NCI-H1105 (cell line): ENCODE data around the gene XRRA1.
"Not testable (repeated sequence)": the region's sequence is repeated elsewhere in the genome, so short reads cannot be mapped to it uniquely, and the experiment has no call there.

ENCODE experiments used
- DNase-seq: peaks from one replicate; lab custom pipeline; 2025; lab: John Stamatoyannopoulos, UW

XRRA1 gene

GRCh38 chr11:74948898-74949752, at the start of gene XRRA1, which contains the start of gene SPCS2:
XRRA1 (minus strand) TSS chr11:74949091; CDS start chr11:74940878, 8,213 bp downstream.
SPCS2 (plus strand) TSS chr11:74949266; CDS start chr11:74949286, 20 bp downstream.
- peak; percentile 97 for DNase-seq

GRCh38 chr11:74992852-74993251, 44.0 kb upstream of the XRRA1 start:
- no peak for DNase-seq

GRCh38 chr11:74990941-74991340, 42.0 kb upstream of the XRRA1 start:
- DNase-seq, result no peak

GRCh38 chr11:74990150-74990549, 41.3 kb upstream of the XRRA1 start:
- not testable (repeated sequence) for DNase-seq

- DNase-seq, result no peak
Measured at GRCh38 chr11:74989260-74989638, 40.4 kb upstream of the XRRA1 start.

GRCh38 chr11:74988541-74989259, 39.8 kb upstream of the XRRA1 start, which contains the start of gene NEU3:
NEU3 (plus strand) TSS chr11:74988933; CDS start chr11:74989061, 128 bp downstream.
- peak; percentile 83 for DNase-seq

GRCh38 chr11:74984730-74985129, 35.8 kb upstream of the XRRA1 start:
- DNase-seq, result no peak

GRCh38 chr11:74984070-74984469, 35.2 kb upstream of the XRRA1 start:
- no peak for DNase-seq

GRCh38 chr11:74981888-74982287, 33.0 kb upstream of the XRRA1 start:
- DNase-seq, result no peak

GRCh38 chr11:74980634-74981033, 31.7 kb upstream of the XRRA1 start:
- DNase-seq, result no peak

GRCh38 chr11:74978041-74978440, 29.1 kb upstream of the XRRA1 start:
- DNase-seq, result no peak

- no peak for DNase-seq
Measured at GRCh38 chr11:74971424-74971823, 22.5 kb upstream of the XRRA1 start.

GRCh38 chr11:74970852-74971395, 22.0 kb upstream of the XRRA1 start:
- no peak for DNase-seq

GRCh38 chr11:74966651-74967050, 17.8 kb upstream of the XRRA1 start:
- DNase-seq, result no peak

- DNase-seq, result not testable (repeated sequence)
Measured at GRCh38 chr11:74960128-74960527, 11.2 kb upstream of the XRRA1 start.

GRCh38 chr11:74957937-74958629, 9.2 kb upstream of the XRRA1 start:
- DNase-seq, result no peak

GRCh38 chr11:74956397-74957015, 7.6 kb upstream of the XRRA1 start:
- no peak for DNase-seq

- no peak for DNase-seq
Measured at GRCh38 chr11:74954199-74954598, 5.3 kb upstream of the XRRA1 start.

- DNase-seq, result no peak
Measured at GRCh38 chr11:74953451-74953850, 4.6 kb upstream of the XRRA1 start.

GRCh38 chr11:74952752-74953151, 3.9 kb upstream of the XRRA1 start:
- DNase-seq, result no peak

GRCh38 chr11:74951226-74951625, 2.3 kb upstream of the XRRA1 start:
- DNase-seq, result no peak
